ENCODE results near the gene GATA3.

The GATA3 gene

GRCh38 chr10:8041992-8042720 is 12.3 kb upstream of the GATA3 start:
- H3K79me2 ChIP-seq = no peaks in the 10 kb centered on the region
- H3K4me2 ChIP-seq (ENCODE audit: low read length) = no peak overlapping the region
- peaks cover 3% of the 10 kb centered on the region for H3K4me1 ChIP-seq
- TF ChIP-seq CTCF (IDR thresholded peaks at IDR 0.05) = no peak
- H3K9me3 ChIP-seq (ENCODE audit: control insufficient read depth, low read length) = no peaks in the 10 kb centered on the region
- no peak overlapping the region for H3K27ac ChIP-seq
- H3K27me3 ChIP-seq (ENCODE audit: control insufficient read depth, insufficient read depth, low read length) = no peaks in the 10 kb centered on the region
- H3K9ac ChIP-seq = no peak overlapping the region
- H3K36me3 ChIP-seq (ENCODE audit: control insufficient read depth, insufficient read depth, low read length) = no peaks in the 10 kb centered on the region
- H3K4me3 ChIP-seq (ENCODE audit: low read depth, low read length) = no peak overlapping the region
- no peak overlapping the region for H2AFZ ChIP-seq

DNA sequence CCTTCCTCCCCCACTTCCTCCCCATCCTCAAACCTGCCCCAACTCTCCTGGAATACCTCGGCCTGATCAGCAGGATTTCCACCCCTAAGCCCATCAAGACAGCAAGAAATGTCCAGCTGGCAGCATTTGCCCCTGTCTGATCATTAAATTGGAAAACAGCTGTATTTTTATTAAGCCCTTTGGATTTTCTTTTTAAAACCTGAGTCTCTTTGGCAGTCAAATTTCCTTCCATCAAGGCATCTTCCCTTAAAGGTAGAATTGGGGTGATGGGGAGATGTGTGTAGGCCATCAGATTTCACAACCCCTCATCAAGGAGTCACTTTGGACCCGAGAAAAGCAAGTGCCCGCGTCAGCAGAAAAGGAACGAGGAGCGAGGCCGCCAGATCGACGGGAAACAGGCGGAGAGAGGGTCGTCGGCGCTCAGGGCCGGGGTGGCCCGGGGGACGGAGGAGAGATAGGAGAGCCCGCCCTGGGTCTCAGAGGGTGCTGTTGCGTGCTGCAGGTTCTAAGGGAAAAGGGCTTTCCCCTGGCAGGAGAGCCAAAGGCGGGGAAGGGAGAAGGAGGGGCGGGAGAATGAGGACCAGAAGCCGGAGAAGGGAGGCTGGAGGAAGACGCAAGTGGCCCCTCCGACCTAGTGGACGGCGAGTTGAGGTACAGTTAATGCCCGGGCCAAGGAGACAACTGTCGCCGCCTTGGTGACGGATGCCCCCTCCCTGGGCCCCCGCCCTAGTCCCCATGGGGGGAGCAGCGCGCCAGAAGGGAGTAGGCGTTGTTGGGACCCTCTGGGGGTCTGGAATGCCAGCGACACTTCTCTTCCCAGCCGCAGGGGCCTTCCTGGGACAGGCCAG is 11.5 kb upstream of the GATA3 start:
- no peak for TF ChIP-seq CTCF (IDR thresholded peaks at IDR 0.05)
- Histone ChIP-seq H3K4me1 (peaks cover 3% of the 10 kb centered on the region), H3K9ac (no peak overlapping the region), H3K4me2 (ENCODE audit: low read length) (no peak overlapping the region), H3K4me3 (ENCODE audit: low read depth, low read length) (no peak overlapping the region), H3K27ac (no peak overlapping the region), H3K9me3 (ENCODE audit: control insufficient read depth, low read length) (no peaks in the 10 kb centered on the region), H3K27me3 (ENCODE audit: control insufficient read depth, insufficient read depth, low read length) (no peaks in the 10 kb centered on the region), H3K79me2 (no peaks in the 10 kb centered on the region), H3K36me3 (ENCODE audit: control insufficient read depth, insufficient read depth, low read length) (no peaks in the 10 kb centered on the region), H2AFZ (no peak overlapping the region)

- no peak for TF ChIP-seq CTCF (IDR thresholded peaks at IDR 0.05)
- Histone ChIP-seq H2AFZ (no peak overlapping the region), H3K4me2 (ENCODE audit: low read length) (no peak overlapping the region), H3K79me2 (no peaks in the 10 kb centered on the region), H3K9ac (no peak overlapping the region), H3K27ac (no peak overlapping the region), H3K4me1 (peaks cover 3% of the 10 kb centered on the region), H3K4me3 (ENCODE audit: low read depth, low read length) (no peak overlapping the region), H3K9me3 (ENCODE audit: control insufficient read depth, low read length) (no peaks in the 10 kb centered on the region), H3K27me3 (ENCODE audit: control insufficient read depth, insufficient read depth, low read length) (no peaks in the 10 kb centered on the region), H3K36me3 (ENCODE audit: control insufficient read depth, insufficient read depth, low read length) (no peaks in the 10 kb centered on the region)
Observed at GRCh38 chr10:8043569-8044306, 10.8 kb upstream of the GATA3 start.

DNA sequence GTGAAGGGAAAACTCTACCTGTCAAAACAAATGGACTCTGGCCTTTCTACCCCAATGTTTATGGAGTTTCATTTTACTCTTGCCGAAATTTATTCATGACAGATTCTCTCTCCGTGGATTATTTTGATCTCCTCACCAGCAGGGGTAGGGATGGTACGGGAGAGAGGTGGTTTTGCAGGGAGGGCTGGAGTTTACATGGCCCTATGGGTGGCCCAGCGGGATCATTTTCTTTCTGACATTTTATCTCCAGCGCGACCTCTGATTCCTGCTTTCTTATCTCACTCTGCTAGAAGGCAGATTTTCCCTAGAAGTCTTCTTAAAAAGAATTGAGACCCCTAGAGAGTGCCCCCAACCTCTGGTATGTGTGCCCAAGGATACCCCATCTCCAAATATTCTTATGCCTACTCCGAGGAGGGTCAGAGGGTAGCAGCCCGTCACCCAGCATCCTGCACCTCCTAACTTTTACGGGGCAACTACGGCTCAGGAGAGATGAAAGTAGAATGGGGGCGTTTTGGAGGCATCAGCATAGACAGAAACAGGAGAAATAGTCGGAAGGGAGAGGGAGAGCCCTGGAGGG is 10.1 kb upstream of the GATA3 start:
- Histone ChIP-seq H2AFZ (no peak overlapping the region), H3K9ac (no peak overlapping the region), H3K27me3 (ENCODE audit: control insufficient read depth, insufficient read depth, low read length) (no peaks in the 10 kb centered on the region), H3K9me3 (ENCODE audit: control insufficient read depth, low read length) (no peaks in the 10 kb centered on the region), H3K4me1 (peaks cover 3% of the 10 kb centered on the region), H3K4me2 (ENCODE audit: low read length) (peak overlapping the region; percentile 96), H3K79me2 (no peaks in the 10 kb centered on the region), H3K27ac (no peak overlapping the region), H3K36me3 (ENCODE audit: control insufficient read depth, insufficient read depth, low read length) (no peaks in the 10 kb centered on the region), H3K4me3 (ENCODE audit: low read depth, low read length) (peak overlapping the region; percentile 79)
- TF ChIP-seq CTCF (IDR thresholded peaks at IDR 0.05) = no peak
